CD4-positive, alpha-beta T cell (primary cell): Measurements from ENCODE around the gene RBFOX1. TPM values are rescaled to one million over a fixed set of nuclear protein-coding genes. Genes with fewer than 3 reads are reported as not detected.

ENCODE experiments used
- ATAC-seq: fragments of 200-7000 bp; cut with Tn5 transposase; one replicate; pipeline ENCODE4 v1.10.0; 2022; ENCODE audit warnings: mild to moderate bottlenecking; ENCODE audit not compliant: poor library complexity
- CTCF ChIA-PET: fragments of 350-600 bp; sonication (Branson Sonifier 250); formaldehyde crosslinking; loops from one replicate; lab custom pipeline; 2021; ENCODE audit warnings: antibody characterized with exemption, inconsistent platforms; lab: Charles Lee
- POLR2A ChIA-PET: fragments of 350-600 bp; sonication (Branson Sonifier 250); formaldehyde crosslinking; loops from one replicate; lab custom pipeline; 2021; ENCODE audit warnings: antibody characterized with exemption, inconsistent platforms; lab: Charles Lee
- DNase-seq, 14 experiments: peaks; one replicate each; pipeline ENCODE4 v3.0.0-alpha.2; 2013 to 2020; ENCODE audit warnings: mixed read lengths in 2 of 14
- H3K27ac ChIP-seq, 2 donors: one replicate each; pipeline versions ENCODE4 v1.5.1 to v1.7.0; 2013; ENCODE audit warnings: low read length in 2 of 2, low read depth in 1 of 2, mild to moderate bottlenecking in 1 of 2
- H3K27me3 ChIP-seq, 2 experiments: 1 replicate in 1 of 2; 2 replicates in 1 of 2; pipeline versions ENCODE4 v1.6.1 to v1.7.0; 2013; ENCODE audit warnings: low read length in 2 of 2, control low read depth in 1 of 2, mild to moderate bottlenecking in 1 of 2, moderate library complexity in 1 of 2; ENCODE audit not compliant: insufficient read depth in 2 of 2, control insufficient read depth in 1 of 2
- H3K36me3 ChIP-seq: one replicate; pipeline ENCODE4 v1.6.1; 2013; ENCODE audit warnings: low read length, control low read depth; ENCODE audit not compliant: insufficient read depth
- H3K4me1 ChIP-seq: one replicate; pipeline ENCODE4 v1.6.1; 2013; ENCODE audit warnings: low read length, control low read depth; ENCODE audit not compliant: insufficient read depth
- H3K4me3 ChIP-seq: one replicate; pipeline ENCODE4 v1.5.1; 2013; ENCODE audit warnings: mild to moderate bottlenecking, low read length, moderate library complexity
- H3K9me3 ChIP-seq, 2 experiments: 1 replicate in 1 of 2; 2 replicates in 1 of 2; pipeline versions ENCODE4 v1.6.1 to v1.7.0; 2013; ENCODE audit warnings: low read length in 2 of 2, mild to moderate bottlenecking in 2 of 2, control low read depth in 1 of 2, moderate library complexity in 1 of 2; ENCODE audit not compliant: control insufficient read depth in 1 of 2, insufficient read depth in 1 of 2
- H3K27ac Mint-ChIP-seq: one replicate; pipeline ENCODE4 v1.8.0; 2020; ENCODE audit warnings: mixed read lengths
- H3K27me3 Mint-ChIP-seq: one replicate; pipeline ENCODE4 v1.8.0; 2021; ENCODE audit warnings: mixed read lengths
- H3K36me3 Mint-ChIP-seq: one replicate; pipeline ENCODE4 v1.8.0; 2021; ENCODE audit warnings: low read depth, mixed read lengths
- H3K4me1 Mint-ChIP-seq: one replicate; pipeline ENCODE4 v1.8.0; 2021; ENCODE audit warnings: low read depth, mixed read lengths
- H3K4me3 Mint-ChIP-seq: one replicate; pipeline ENCODE4 v1.8.0; 2020; ENCODE audit warnings: mild to moderate bottlenecking, mixed read lengths
- H3K9me3 Mint-ChIP-seq: one replicate; pipeline ENCODE4 v1.8.0; 2020; ENCODE audit warnings: mixed read lengths
- intact Hi-C, 2 experiments: fragments of 100-400 bp; cut with DNase I in 1 of 2; cut with micrococcal nuclease in 1 of 2; formaldehyde crosslinking; loops; one replicate each; pipeline versions ENCODE4 v1.15.1 to v1.9.0; 2023 to 2025; cut with DNase I, micrococcal nuclease
- total RNA-seq, 174 experiments: library from RNA in 2 of 174; stranded (reverse) in 2 of 174; gene quantifications; one replicate each; pipeline ENCODE4 v1.2.3 and lab custom pipeline; 2021 to 2026
- TF ChIP-seq, protein P1 (sequence below): fragments of 200-600 bp; IDR thresholded peaks from one replicate; pipeline ENCODE4 v1.8.0; 2022; ENCODE audit warnings: antibody characterized with exemption, mild to moderate bottlenecking

Gene RBFOX1
- total RNA-seq, 2 experiments from 2014 or later: not detected

DNA sequence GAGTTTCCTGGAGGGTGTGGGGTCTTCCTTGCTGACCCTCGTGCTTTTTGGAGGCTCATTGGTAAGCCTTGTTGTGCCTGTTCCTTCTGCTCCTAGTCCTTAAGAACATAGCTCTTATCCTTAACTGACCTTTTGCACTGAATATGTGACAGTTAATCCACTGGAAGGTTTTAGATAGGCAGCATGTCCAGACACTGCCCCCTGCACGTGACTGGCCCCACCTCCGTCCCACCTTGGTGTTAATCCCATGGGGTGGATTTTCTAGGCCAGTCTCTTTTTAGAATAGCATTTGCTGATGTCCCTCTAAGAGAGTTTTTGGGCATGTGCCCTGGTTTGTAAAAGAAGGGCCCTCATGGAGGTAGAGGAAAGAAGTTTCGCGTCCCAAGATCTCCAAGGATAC, 58.3 kb downstream of the RBFOX1 start:
- Histone ChIP-seq H3K27ac (no peak overlapping the region), H3K36me3 (no peaks in the 10 kb centered on the region), H3K4me3 (no peak overlapping the region), H3K9me3 (peaks cover 0 to 10% of the 10 kb centered on the region in 2 experiments), H3K27me3 (no peaks in the 10 kb centered on the region), H3K4me1 (no peaks in the 10 kb centered on the region)
- intact Hi-C loops: no loop called here
- Mint-ChIP-seq H3K27ac (no peak overlapping the region), H3K9me3 (peaks cover 8% of the 10 kb centered on the region), H3K36me3 (no peaks in the 10 kb centered on the region), H3K27me3 (no peaks in the 10 kb centered on the region), H3K4me3 (no peak overlapping the region), H3K4me1 (no peaks in the 10 kb centered on the region)
- no peak for ATAC-seq
- ChIA-PET POLR2A (no interaction called here), CTCF (no interaction called here)
- TF ChIP-seq, protein P1, sequence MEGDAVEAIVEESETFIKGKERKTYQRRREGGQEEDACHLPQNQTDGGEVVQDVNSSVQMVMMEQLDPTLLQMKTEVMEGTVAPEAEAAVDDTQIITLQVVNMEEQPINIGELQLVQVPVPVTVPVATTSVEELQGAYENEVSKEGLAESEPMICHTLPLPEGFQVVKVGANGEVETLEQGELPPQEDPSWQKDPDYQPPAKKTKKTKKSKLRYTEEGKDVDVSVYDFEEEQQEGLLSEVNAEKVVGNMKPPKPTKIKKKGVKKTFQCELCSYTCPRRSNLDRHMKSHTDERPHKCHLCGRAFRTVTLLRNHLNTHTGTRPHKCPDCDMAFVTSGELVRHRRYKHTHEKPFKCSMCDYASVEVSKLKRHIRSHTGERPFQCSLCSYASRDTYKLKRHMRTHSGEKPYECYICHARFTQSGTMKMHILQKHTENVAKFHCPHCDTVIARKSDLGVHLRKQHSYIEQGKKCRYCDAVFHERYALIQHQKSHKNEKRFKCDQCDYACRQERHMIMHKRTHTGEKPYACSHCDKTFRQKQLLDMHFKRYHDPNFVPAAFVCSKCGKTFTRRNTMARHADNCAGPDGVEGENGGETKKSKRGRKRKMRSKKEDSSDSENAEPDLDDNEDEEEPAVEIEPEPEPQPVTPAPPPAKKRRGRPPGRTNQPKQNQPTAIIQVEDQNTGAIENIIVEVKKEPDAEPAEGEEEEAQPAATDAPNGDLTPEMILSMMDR: no peak
- DNase-seq: no peak

GRCh38 chr16:7391694-7392093, 59.0 kb downstream of the RBFOX1 start:
- POLR2A ChIA-PET: no interaction called here
- H3K4me1 Mint-ChIP-seq: no peaks in the 10 kb centered on the region
- H3K4me3 ChIP-seq: no peak overlapping the region
- no peaks in the 10 kb centered on the region for H3K4me1 ChIP-seq
- TF ChIP-seq, protein P1: no peak
- no peaks in the 10 kb centered on the region for H3K36me3 Mint-ChIP-seq
- no peak for DNase-seq
- H3K27me3 ChIP-seq: no peaks in the 10 kb centered on the region
- H3K9me3 ChIP-seq: peaks cover 0 to 10% of the 10 kb centered on the region in 2 experiments
- ATAC-seq: no peak
- H3K27ac ChIP-seq: no peak overlapping the region
- no peaks in the 10 kb centered on the region for H3K27me3 Mint-ChIP-seq
- intact Hi-C loops: no loop called here
- CTCF ChIA-PET: no interaction called here
- H3K36me3 ChIP-seq: no peaks in the 10 kb centered on the region
- H3K4me3 Mint-ChIP-seq: no peak overlapping the region
- H3K9me3 Mint-ChIP-seq: peaks cover 8% of the 10 kb centered on the region
- H3K27ac Mint-ChIP-seq: no peak overlapping the region

GRCh38 chr16:7392206-7392605, 59.6 kb downstream of the RBFOX1 start:
- no peaks in the 10 kb centered on the region for H3K4me1 Mint-ChIP-seq
- H3K27ac Mint-ChIP-seq: no peak overlapping the region
- no peaks in the 10 kb centered on the region for H3K27me3 Mint-ChIP-seq
- CTCF ChIA-PET: no interaction called here
- no peak overlapping the region for H3K4me3 ChIP-seq
- H3K36me3 Mint-ChIP-seq: no peaks in the 10 kb centered on the region
- DNase-seq (no peak), ATAC-seq (no peak)
- H3K9me3 ChIP-seq: peaks cover 0 to 10% of the 10 kb centered on the region in 2 experiments
- no peaks in the 10 kb centered on the region for H3K4me1 ChIP-seq
- H3K36me3 ChIP-seq: no peaks in the 10 kb centered on the region
- TF ChIP-seq, protein P1: no peak
- intact Hi-C loops: no loop called here
- H3K27me3 ChIP-seq: no peaks in the 10 kb centered on the region
- H3K27ac ChIP-seq: no peak overlapping the region
- peaks cover 6% of the 10 kb centered on the region for H3K9me3 Mint-ChIP-seq
- POLR2A ChIA-PET: no interaction called here
- no peak overlapping the region for H3K4me3 Mint-ChIP-seq
